GM12874 (cell line): ENCODE data around the gene FAM193A.

Source experiments
- CTCF ChIP-seq: IDR thresholded peaks from 2 replicates; pipeline ENCODE4 v1.5.1; 2011; ENCODE audit warnings: low read depth, mild to moderate bottlenecking, control low read depth, low read length, moderate library complexity; ENCODE audit not compliant: insufficient read depth

The FAM193A gene

GRCh38 chr4:2642968-2643367, 106.5 kb downstream of the FAM193A start:
- no peak for TF ChIP-seq CTCF

- no peak for TF ChIP-seq CTCF
Measured at GRCh38 chr4:2643555-2643954, 107.1 kb downstream of the FAM193A start.

DNA sequence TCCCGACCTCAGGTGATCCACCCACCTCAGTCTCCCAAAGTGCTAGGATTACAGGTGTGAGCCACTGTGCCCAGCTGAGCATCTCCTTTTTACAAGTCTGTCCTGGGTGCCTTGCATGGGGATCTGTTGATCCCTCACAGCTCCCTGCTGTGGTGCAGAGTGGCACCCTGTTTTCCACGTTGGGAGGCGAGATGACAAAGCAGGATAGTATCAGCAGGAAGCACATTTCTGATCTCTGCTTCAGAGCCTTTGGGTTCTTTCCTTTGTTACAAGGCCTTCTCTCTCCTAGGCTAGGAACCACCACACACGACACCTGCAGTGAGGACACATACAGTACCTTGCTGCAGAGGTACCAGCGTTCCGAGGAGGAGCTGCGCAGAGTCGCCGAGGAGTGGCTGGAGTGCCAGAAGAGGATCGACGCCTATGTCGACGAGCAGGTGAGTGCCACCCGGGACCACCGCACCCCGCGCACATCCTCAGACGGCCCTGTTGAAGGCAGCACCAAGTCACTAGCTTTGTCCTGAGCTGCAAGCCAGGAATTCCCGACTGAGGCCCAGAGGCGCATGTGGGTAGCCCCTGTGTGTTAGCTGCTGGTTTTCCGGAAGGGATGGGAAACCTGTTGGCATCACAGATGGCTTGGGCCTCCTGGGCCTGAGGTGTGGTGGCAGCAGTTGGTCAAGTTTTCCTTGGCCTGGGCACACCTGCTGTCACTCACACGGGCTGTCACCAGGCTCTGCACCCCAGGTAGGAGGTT, 110.1 kb downstream of the FAM193A start:
- TF ChIP-seq CTCF: no peak

GRCh38 chr4:2647403-2648158, 111.1 kb downstream of the FAM193A start:
- no peak for TF ChIP-seq CTCF

- no peak for TF ChIP-seq CTCF
Measured at GRCh38 chr4:2648159-2648814, 111.8 kb downstream of the FAM193A start.

GRCh38 chr4:2649604-2650114, 113.2 kb downstream of the FAM193A start:
- no peak for TF ChIP-seq CTCF

- TF ChIP-seq CTCF: no peak
Measured at GRCh38 chr4:2650276-2650675, 113.8 kb downstream of the FAM193A start.
